HEK293 (cell line): Measurements from ENCODE around the gene TRO.
A peak's percentile ranks its signal among the peaks of the same experiment; 100 is the strongest.

ENCODE experiments used
- ATF2 ChIP-seq: fragments of 450-650 bp; formaldehyde crosslinking; IDR thresholded peaks from 2 replicates; pipeline ENCODE4 v1.5.1; 2016; ENCODE audit warnings: missing biosample characterization, missing genetic modification characterization, low read depth
- EGR2 ChIP-seq: fragments of 450-650 bp; formaldehyde crosslinking; IDR thresholded peaks from 2 replicates; pipeline ENCODE4 v1.5.1; 2016; ENCODE audit warnings: low read depth, missing biosample characterization, missing genetic modification characterization
- GFI1B ChIP-seq: fragments of 450-650 bp; formaldehyde crosslinking; IDR thresholded peaks from 2 replicates; pipeline ENCODE4 v1.5.1; 2016; ENCODE audit warnings: missing biosample characterization, missing genetic modification characterization
- PATZ1 ChIP-seq: fragments of 450-650 bp; formaldehyde crosslinking; IDR thresholded peaks from 2 replicates; pipeline ENCODE4 v1.5.1; 2016; ENCODE audit warnings: missing biosample characterization, missing genetic modification characterization
- PRDM10 ChIP-seq: fragments of 450-650 bp; formaldehyde crosslinking; IDR thresholded peaks from 2 replicates; pipeline ENCODE4 v1.5.1; 2016; ENCODE audit warnings: missing biosample characterization, missing genetic modification characterization
- PRDM4 ChIP-seq: fragments of 450-650 bp; formaldehyde crosslinking; IDR thresholded peaks from 2 replicates; pipeline ENCODE4 v1.5.1; 2017; ENCODE audit warnings: missing biosample characterization, missing genetic modification characterization
- REST ChIP-seq: fragments of 450-650 bp; formaldehyde crosslinking; IDR thresholded peaks from 2 replicates; pipeline ENCODE4 v1.5.1; 2016; ENCODE audit warnings: missing biosample characterization, missing genetic modification characterization
- SP2 ChIP-seq: fragments of 450-650 bp; formaldehyde crosslinking; IDR thresholded peaks from 2 replicates; pipeline ENCODE4 v1.5.1; 2016; ENCODE audit warnings: missing biosample characterization, missing genetic modification characterization
- TSHZ1 ChIP-seq: fragments of 450-650 bp; formaldehyde crosslinking; IDR thresholded peaks from 2 replicates; pipeline ENCODE4 v1.5.1; 2016; ENCODE audit warnings: missing biosample characterization, missing genetic modification characterization, borderline replicate concordance
- ZNF138 ChIP-seq: fragments of 450-650 bp; formaldehyde crosslinking; IDR thresholded peaks from 2 replicates; pipeline ENCODE4 v1.5.1; 2016; ENCODE audit warnings: missing biosample characterization, missing genetic modification characterization, borderline replicate concordance
- ZNF416 ChIP-seq: fragments of 450-650 bp; formaldehyde crosslinking; IDR thresholded peaks from 2 replicates; pipeline ENCODE4 v1.5.1; 2016; ENCODE audit warnings: missing biosample characterization, missing genetic modification characterization
- ZNF510 ChIP-seq: fragments of 450-650 bp; formaldehyde crosslinking; IDR thresholded peaks from 2 replicates; pipeline ENCODE4 v1.5.1; 2018; ENCODE audit warnings: mild to moderate bottlenecking, missing genetic modification characterization, missing biosample characterization; ENCODE audit not compliant: insufficient replicate concordance
- ZNF555 ChIP-seq: fragments of 450-650 bp; formaldehyde crosslinking; conservative IDR thresholded peaks from 2 replicates; pipeline ENCODE4 v1.5.1; 2017; ENCODE audit warnings: missing biosample characterization, mild to moderate bottlenecking, missing genetic modification characterization, inconsistent platforms
- ZNF596 ChIP-seq: fragments of 450-650 bp; IDR thresholded peaks from 2 replicates; pipeline ENCODE4 v1.5.0; 2018; ENCODE audit warnings: missing biosample characterization, mild to moderate bottlenecking, missing genetic modification characterization, moderate library complexity
- ZNF704 ChIP-seq: fragments of 450-650 bp; formaldehyde crosslinking; IDR thresholded peaks from 2 replicates; pipeline ENCODE4 v1.5.1; 2016; ENCODE audit warnings: missing biosample characterization, missing genetic modification characterization
- ZNF792 ChIP-seq: fragments of 450-650 bp; formaldehyde crosslinking; IDR thresholded peaks from 2 replicates; pipeline ENCODE4 v1.5.1; 2016; ENCODE audit warnings: missing biosample characterization, missing genetic modification characterization
- ZSCAN18 ChIP-seq: fragments of 450-650 bp; formaldehyde crosslinking; IDR thresholded peaks from 2 replicates; pipeline ENCODE4 v1.5.1; 2016; ENCODE audit warnings: missing biosample characterization, missing genetic modification characterization

TRO gene

GRCh38 chrX:54921427-54922021, 900 bp downstream of the TRO start (continued):
- no peak for TF ChIP-seq REST (tag by site-specific recombination)
- TF ChIP-seq ZNF596 (tag by site-specific recombination) = no peak
- no peak for TF ChIP-seq ATF2 (tag by site-specific recombination)
- TF ChIP-seq ZNF555 (tag by site-specific recombination) = no peak
- TF ChIP-seq ZNF510 (tag by site-specific recombination) = no peak
- TF ChIP-seq TSHZ1 = no peak
- TF ChIP-seq SP2 (tag by site-specific recombination) = peak; percentile 75
- TF ChIP-seq ZNF792 (tag by site-specific recombination) = no peak
- no peak for TF ChIP-seq ZSCAN18 (tag by site-specific recombination)
- no peak for TF ChIP-seq ZNF416 (tag by site-specific recombination)
- TF ChIP-seq ZNF704 (tag by site-specific recombination) = no peak
- TF ChIP-seq PATZ1 (tag by site-specific recombination) = peak; percentile 58
- TF ChIP-seq ZNF138 (tag by site-specific recombination) = no peak
- TF ChIP-seq GFI1B (tag by site-specific recombination) = no peak
- TF ChIP-seq PRDM10 (tag by site-specific recombination) = 0 out of 2 replicates have a peak, but pooled peaks have one; percentile 19
- TF ChIP-seq PRDM4 = 0 out of 2 replicates have a peak, but pooled peaks have one; percentile 17
- TF ChIP-seq EGR2 (tag by site-specific recombination) = peak; percentile 22; the same call in 1 of the 2 replicates
